HEK293T (cell line): Measurements from ENCODE around the gene TP53I11.

Experiments
- CTCF ChIA-PET: fragments of 350-600 bp; formaldehyde crosslinking; extraction: SDS; loops from one replicate; lab custom pipeline; 2021; ENCODE audit warnings: antibody characterized with exemption, inconsistent platforms; lab: Yijun Ruan, JAX
- POLR2A ChIA-PET: fragments of 350-600 bp; formaldehyde crosslinking; extraction: SDS; loops from one replicate; lab custom pipeline; 2020; ENCODE audit warnings: antibody characterized with exemption, inconsistent platforms; lab: Yijun Ruan, JAX
- DNase-seq: peaks from one replicate; pipeline ENCODE4 v3.0.0; 2012; ENCODE audit warnings: mixed read lengths; ENCODE audit errors: extremely low spot score
- ARNT ChIP-seq: fragments of 450-650 bp; IDR thresholded peaks from 2 replicates; pipeline ENCODE4 v1.6.1; 2017; ENCODE audit warnings: mild to moderate bottlenecking
- BHLHE40 ChIP-seq: fragments of 450-650 bp; IDR thresholded peaks from 2 replicates; pipeline ENCODE4 v1.6.1; 2016; ENCODE audit warnings: mild to moderate bottlenecking, moderate library complexity, borderline replicate concordance
- CTBP1 ChIP-seq: fragments of 450-650 bp; IDR thresholded peaks from 2 replicates; pipeline ENCODE4 v1.6.1; 2016; ENCODE audit warnings: borderline replicate concordance
- ELF4 ChIP-seq: fragments of 450-650 bp; IDR thresholded peaks from 2 replicates; pipeline ENCODE4 v1.6.1; 2017; ENCODE audit warnings: antibody characterized with exemption
- FOXA1 ChIP-seq: fragments of 450-650 bp; IDR thresholded peaks from 2 replicates; pipeline ENCODE4 v1.6.1; 2016; ENCODE audit warnings: mild to moderate bottlenecking
- FOXK2 ChIP-seq: fragments of 450-650 bp; IDR thresholded peaks from 2 replicates; pipeline ENCODE4 v1.6.1; 2016; ENCODE audit warnings: mild to moderate bottlenecking
- FOXM1 ChIP-seq: fragments of 450-650 bp; IDR thresholded peaks from 2 replicates; pipeline ENCODE4 v1.6.1; 2017; ENCODE audit warnings: mild to moderate bottlenecking, borderline replicate concordance
- HDGF ChIP-seq: fragments of 450-650 bp; IDR thresholded peaks from 2 replicates; pipeline ENCODE4 v1.6.1; 2017; ENCODE audit warnings: antibody characterized with exemption, borderline replicate concordance
- L3MBTL2 ChIP-seq: fragments of 450-650 bp; conservative IDR thresholded peaks from 2 replicates; pipeline ENCODE4 v1.6.1; 2016; ENCODE audit warnings: mild to moderate bottlenecking
- LEF1 ChIP-seq: fragments of 450-650 bp; IDR thresholded peaks from 2 replicates; pipeline ENCODE4 v1.6.1; 2017; ENCODE audit warnings: mild to moderate bottlenecking, borderline replicate concordance
- NFRKB ChIP-seq: fragments of 450-650 bp; IDR thresholded peaks from 2 replicates; pipeline ENCODE4 v1.6.1; 2016; ENCODE audit warnings: mild to moderate bottlenecking, moderate library complexity
- SP1 ChIP-seq: fragments of 450-650 bp; IDR thresholded peaks from 2 replicates; pipeline ENCODE4 v1.6.1; 2017
- SUZ12 ChIP-seq: fragments of 450-650 bp; IDR thresholded peaks from 2 replicates; pipeline ENCODE4 v1.6.1; 2016; ENCODE audit warnings: mild to moderate bottlenecking
- TARDBP ChIP-seq: fragments of 450-650 bp; IDR thresholded peaks from 2 replicates; pipeline ENCODE4 v1.6.1; 2016
- ZNF384 ChIP-seq: fragments of 450-650 bp; IDR thresholded peaks from 2 replicates; pipeline ENCODE4 v1.6.1; 2016
- TF ChIP-seq, protein P1 (sequence below): fragments of 450-650 bp; IDR thresholded peaks from 2 replicates; pipeline ENCODE4 v1.6.1; 2016

The TP53I11 gene

DNA sequence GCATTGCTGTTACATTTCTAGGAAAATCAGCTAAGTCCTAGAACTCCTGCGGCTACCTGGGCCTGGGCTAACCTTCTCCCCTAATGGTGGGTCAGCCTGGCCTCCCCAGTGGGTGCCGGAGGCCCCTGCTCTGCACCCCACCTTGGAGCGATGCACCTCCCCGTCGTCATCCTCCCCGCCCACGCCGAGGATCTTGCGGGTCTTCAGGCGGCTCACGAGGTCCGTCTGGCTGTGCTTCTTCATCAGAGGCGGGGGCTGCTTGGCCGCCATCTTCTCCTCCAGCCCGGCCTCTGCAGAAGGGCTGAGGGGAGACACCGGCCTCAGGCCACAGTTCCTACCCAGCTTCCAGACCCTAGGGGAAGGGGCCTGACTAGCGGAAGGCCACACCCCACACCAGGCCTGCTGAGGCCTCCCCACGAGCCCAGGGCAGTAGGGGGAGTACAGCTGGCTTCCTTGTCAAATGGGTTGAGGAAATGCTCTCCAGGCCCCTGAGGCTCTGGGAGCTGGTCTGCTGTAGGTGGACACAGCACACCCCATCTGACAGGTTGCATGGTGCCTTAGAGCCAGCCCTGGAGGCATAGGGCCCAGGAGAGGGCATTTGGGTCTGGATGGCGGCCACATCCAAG lies 12.5 kb downstream of the TP53I11 start:
- ChIA-PET CTCF (interaction anchor here (0.6 to 2.6 kb wide), 6 partner anchors 10 to 511 kb away, joined by 3 to 31 read pairs (median 6); partner anchors contain the start of gene TP53I11), POLR2A (no interaction called here)
- TF ChIP-seq L3MBTL2 (no peak), HDGF (no peak), SUZ12 (no peak), BHLHE40 (no peak), ZNF384 (no peak), LEF1 (no peak), CTBP1 (no peak), ARNT (no peak), FOXM1 (no peak), SP1 (no peak), NFRKB (no peak), FOXK2 (no peak), TARDBP (no peak), ELF4 (no peak), FOXA1 (no peak)
- TF ChIP-seq, protein P1, sequence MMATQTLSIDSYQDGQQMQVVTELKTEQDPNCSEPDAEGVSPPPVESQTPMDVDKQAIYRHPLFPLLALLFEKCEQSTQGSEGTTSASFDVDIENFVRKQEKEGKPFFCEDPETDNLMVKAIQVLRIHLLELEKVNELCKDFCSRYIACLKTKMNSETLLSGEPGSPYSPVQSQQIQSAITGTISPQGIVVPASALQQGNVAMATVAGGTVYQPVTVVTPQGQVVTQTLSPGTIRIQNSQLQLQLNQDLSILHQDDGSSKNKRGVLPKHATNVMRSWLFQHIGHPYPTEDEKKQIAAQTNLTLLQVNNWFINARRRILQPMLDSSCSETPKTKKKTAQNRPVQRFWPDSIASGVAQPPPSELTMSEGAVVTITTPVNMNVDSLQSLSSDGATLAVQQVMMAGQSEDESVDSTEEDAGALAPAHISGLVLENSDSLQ = no peak
- no peak for DNase-seq

DNA sequence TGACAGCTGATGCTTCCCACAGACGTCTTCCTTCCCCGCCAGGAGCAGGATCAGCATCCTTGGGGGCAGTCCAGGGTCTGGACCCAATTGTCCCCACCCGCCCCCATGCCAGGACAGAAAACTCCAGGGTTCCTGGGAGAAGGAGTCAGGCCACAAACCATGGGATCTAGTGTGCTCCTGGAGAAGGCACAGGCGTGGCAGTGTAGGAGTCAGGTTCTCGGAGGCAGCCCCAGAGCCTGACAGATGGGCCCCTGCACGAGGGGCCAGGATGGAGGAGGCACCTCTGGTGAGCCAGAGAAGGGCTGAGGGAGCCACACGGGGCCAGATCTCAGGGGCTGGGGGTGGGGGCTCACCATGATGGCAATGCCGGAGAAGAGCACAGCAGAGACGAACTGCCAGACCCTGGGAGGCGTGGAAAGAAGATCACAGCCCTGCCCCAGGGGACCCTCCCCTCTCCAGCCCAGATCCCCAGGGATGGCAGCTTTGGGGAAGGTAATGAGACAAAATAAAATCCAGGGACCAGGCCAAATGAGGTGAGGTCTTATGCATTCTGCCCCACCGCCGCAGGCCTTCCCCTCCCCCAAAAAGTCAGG lies 13.6 kb downstream of the TP53I11 start:
- no peak for TF ChIP-seq FOXM1
- ChIA-PET CTCF (interaction anchor here (0.6 to 2.6 kb wide), 12 partner anchors 9 to 394 kb away, joined by 3 to 67 read pairs (median 8); no protein-coding TSS in a partner anchor), POLR2A (no interaction called here)
- DNase-seq = no peak

DNA sequence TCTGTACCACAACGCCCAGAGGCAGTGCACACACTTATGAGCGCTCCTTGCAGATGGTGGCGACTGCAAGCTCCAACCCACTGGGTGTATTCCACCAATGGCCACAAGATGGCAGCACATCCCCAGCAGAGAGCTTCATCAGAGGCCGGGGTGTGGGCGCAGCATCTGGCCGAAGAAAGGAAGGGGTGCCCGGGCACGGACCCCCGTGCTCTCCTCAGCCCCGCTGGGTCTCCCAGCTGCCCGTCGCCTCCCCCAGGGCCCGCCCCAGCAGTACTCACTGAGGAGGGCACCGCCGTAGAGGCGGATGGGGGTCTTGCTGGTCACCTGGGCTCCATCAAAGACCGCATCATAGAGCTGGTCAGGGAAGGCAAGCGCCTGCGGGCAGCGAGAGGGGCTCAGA lies 14.2 kb downstream of the TP53I11 start:
- peak; percentile 80 for DNase-seq
- ChIA-PET POLR2A (no interaction called here), CTCF (interaction anchor here (0.6 to 2.6 kb wide), 15 partner anchors 9 to 830 kb away, joined by 3 to 67 read pairs (median 6); no protein-coding TSS in a partner anchor)
- TF ChIP-seq SP1 (no peak), FOXM1 (no peak), HDGF (no peak), LEF1 (no peak), ZNF384 (no peak)

DNA sequence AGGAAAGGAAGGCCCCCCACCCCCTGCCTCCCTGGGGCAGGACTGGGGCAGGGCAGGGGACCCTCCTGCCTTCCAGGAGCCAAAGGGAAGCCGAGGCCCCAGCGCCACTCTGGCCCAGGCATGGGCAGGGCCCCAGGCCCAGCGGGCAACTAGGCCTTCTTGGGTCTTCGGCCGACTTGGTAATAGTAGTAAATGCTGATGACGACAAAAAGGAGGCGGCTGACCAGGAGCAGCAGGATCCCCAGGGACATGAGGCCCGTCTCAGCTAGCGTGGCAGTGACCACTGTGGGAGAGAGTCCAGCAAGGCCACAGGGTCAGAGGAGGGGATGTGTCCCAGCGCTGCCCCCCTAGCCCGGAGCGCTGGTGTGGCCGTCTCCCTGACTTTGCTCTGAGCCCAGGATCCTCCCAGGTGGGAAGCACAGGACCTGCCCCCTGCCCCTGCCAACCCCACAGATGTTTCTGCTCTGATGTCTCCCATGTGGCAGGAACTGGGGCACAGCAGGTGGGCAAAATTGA lies 15.9 kb downstream of the TP53I11 start:
- POLR2A ChIA-PET = no interaction called here
- DNase-seq = no peak
- TF ChIP-seq, protein P1 = no peak
- CTCF ChIA-PET = interaction anchor here (2.5 kb wide), 1 partner anchor 169 kb away, joined by 67 read pairs; no protein-coding TSS in a partner anchor

DNA sequence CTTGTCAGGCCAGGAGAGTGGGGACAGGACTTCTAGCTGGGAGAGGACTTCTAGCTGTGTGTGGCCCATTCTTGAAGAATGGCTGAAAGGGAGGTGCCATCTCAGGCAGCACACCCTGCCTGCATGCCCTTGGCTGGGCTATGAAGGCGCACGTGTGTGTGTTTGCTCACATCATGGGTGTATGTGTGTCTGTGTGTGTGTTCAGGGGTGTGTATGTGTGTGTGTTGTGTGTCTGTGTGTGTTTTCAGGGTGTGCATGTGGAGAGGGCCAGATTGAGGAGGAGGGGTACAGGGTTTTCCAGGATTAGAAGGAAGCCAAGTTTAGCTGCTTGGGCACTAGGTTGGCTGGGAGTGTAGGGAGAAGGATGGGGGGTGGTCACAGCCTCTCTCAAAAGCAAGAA lies 16.6 kb downstream of the TP53I11 start:
- TF ChIP-seq FOXK2 (no peak), SUZ12 (no peak), HDGF (no peak), FOXA1 (no peak), ELF4 (no peak), SP1 (no peak), ARNT (no peak), NFRKB (no peak), ZNF384 (no peak)
- TF ChIP-seq, protein P1 = no peak
- DNase-seq = no peak
- ChIA-PET CTCF (no interaction called here), POLR2A (no interaction called here)

DNA sequence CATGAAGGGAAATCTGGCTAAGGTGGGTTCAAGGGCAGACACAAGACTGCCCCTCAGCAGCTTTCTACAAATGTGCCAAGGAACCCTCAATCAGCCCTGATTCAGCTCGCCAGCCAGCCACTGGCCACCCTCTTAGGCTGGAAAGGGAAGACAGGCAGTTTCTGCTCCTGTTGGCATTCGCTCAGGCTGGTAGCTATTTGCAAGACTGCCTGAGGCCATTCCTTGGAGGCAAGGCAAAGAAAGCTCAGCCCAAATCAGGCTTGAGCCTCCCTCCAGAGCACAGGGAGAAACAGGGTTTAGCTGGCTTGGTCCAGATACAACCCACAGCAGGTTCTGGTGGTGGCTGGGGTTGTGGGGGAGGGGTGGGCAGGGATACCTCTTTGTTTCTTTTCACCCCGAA lies 19.2 kb downstream of the TP53I11 start:
- CTCF ChIA-PET = interaction anchor here (0.7 to 8.3 kb wide), 5 partner anchors 10 to 314 kb away, joined by 3 to 78 read pairs (median 3); no protein-coding TSS in a partner anchor
- TF ChIP-seq SUZ12 = no peak
- no peak for TF ChIP-seq LEF1
- TF ChIP-seq L3MBTL2 = no peak
- no peak for TF ChIP-seq ELF4
- no peak for TF ChIP-seq FOXA1
- no peak for TF ChIP-seq CTBP1
- no peak for TF ChIP-seq FOXK2
- TF ChIP-seq FOXM1 = no peak
- no peak for TF ChIP-seq NFRKB
- TF ChIP-seq SP1 = no peak
- TF ChIP-seq ARNT = no peak
- TF ChIP-seq ZNF384 = no peak
- DNase-seq = no peak
- POLR2A ChIA-PET = no interaction called here
